GM19328 (cell line): ENCODE measurements around the gene MLLT6.

Experiments used
- ATAC-seq: cut with Tn5 transposase; IDR thresholded peaks from one replicate; pipeline ENCODE4 v1.9.1; 2021; ENCODE audit warnings: mild to moderate bottlenecking, moderate library complexity; ENCODE audit not compliant: unreplicated experiment

Gene MLLT6

GRCh38 chr17:38674749-38675615 lies 30.1 kb upstream of the MLLT6 start, which contains the start of gene EPOP:
Gene EPOP, minus strand, starts transcription at chr17:38674957. Its CDS starts 462 bp downstream, at chr17:38674495.
- peak; percentile 83 for ATAC-seq

- no peak for ATAC-seq
These were observed 28.2 kb upstream of the MLLT6 start for GRCh38 chr17:38676706-38677504.

GRCh38 chr17:38677819-38678218 lies 27.3 kb upstream of the MLLT6 start:
- ATAC-seq: no peak

DNA sequence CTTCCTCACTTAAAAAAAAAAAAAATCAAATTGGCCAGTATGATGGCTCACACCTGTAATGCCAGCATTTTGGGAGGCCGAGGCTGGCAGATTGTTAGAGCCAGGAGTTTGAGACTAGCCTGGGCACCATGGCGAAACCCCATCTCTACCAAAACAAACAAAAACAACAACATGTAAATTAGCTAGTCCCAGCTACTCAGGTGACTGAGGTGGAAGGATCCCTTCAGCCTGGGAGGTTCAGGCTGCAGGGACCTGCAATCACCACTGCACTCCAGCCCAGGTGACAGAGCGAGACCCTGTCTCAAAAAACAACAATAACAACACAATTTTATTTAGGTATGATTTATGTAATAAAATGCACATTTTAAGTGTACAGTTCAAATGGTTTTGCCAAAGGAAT lies 24.0 kb upstream of the MLLT6 start:
- no peak for ATAC-seq

DNA sequence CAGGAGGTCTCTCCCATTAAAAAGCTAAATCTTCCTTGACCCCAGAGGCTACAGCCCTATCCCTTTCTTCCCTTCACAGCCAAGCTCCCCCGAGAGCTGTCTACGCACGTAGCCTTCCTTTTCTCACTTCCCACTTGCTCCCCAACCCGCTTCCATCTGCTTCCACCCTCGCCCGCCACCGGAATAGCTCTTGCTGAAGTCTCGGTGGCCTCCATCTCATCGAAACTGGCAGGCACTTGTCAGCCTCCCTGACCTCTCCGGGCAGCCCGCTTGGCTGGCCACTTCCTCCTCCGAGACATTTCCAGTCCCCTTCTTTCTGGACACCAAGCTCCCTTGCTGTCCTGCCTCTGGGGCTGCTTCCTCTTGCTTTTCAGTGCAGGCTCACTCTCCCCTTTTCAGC lies 19.6 kb upstream of the MLLT6 start:
- no peak for ATAC-seq

GRCh38 chr17:38687286-38687685 lies 17.8 kb upstream of the MLLT6 start:
- no peak for ATAC-seq

- no peak for ATAC-seq
These were observed 14.7 kb upstream of the MLLT6 start for GRCh38 chr17:38690386-38690785.

DNA sequence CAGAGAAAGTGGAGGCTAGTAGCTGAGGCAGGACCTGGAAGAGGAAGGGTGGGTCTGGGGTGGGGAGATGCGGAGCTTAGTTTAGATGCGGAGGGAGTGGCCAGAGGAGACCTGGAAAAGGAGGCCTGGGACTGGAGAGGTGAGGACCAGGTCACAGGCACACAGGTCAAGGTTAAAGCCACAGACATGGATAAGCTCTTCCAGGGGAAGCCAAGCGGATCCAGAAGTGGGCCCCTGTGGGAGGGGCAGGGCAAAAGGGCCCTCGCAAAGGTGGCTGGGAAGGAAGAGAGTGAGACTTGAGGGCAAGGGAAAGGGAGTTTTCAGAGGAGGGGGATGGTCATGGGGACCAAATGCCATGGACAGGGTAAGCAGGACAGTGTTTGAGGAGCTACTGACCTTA lies 13.9 kb upstream of the MLLT6 start:
- no peak for ATAC-seq

GRCh38 chr17:38693700-38694329 lies 11.3 kb upstream of the MLLT6 start:
- ATAC-seq: no peak

DNA sequence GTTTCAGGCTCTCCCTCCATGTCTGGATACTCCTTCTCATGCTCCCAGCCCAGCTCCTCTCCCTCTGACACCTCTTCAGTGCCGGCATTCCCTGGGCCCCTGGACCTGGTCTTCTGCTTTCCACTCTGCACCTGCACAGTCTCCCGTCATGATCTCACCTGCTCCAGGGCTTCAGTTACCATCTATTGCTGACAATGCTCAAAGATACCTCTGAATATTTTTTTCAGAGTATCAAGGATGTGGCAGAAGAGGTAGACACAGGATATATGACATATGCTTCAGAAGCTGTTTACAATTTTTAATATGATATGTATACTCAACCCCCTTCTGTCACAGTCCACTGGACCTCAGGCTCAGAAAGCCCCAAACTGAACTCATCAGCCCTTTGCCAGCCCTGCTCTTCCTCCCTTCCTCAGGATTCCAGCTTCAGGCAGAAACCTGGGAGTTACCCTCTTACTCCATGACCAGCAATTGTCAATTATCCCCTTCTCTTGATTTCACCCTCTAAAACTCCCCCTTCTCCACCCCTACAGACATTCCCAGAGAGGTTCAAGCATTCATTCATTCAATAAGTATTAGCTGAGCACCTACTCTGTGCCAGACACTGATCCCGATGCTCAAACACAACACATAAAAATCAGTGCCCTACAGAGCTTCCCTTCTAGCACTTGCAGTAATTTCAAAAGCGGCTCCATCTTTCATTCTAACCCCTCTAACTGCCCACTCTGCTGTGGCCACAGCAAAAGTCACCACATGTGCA lies 7.8 kb upstream of the MLLT6 start:
- no peak for ATAC-seq

DNA sequence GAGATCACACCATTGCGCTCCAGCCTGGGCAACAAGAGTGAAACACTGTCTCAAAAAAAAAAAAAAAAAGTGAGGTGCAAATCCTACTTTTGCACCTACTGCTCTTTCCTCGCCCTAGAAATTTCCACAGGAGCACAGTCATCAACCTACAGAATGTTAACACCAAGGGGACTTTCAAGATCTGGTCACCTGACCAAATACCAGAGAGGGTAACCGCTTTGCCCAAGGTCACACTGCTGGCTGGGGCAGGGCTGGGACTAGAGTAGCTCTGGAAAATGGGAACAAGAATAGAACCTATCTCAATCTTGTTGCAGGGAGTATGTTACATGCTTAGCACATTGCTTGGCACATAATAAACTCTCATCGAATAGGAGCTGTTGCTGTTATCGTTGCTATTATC lies 6.3 kb upstream of the MLLT6 start:
- no peak for ATAC-seq

- no peak for ATAC-seq
These were observed 3.4 kb upstream of the MLLT6 start for GRCh38 chr17:38701504-38702165.

DNA sequence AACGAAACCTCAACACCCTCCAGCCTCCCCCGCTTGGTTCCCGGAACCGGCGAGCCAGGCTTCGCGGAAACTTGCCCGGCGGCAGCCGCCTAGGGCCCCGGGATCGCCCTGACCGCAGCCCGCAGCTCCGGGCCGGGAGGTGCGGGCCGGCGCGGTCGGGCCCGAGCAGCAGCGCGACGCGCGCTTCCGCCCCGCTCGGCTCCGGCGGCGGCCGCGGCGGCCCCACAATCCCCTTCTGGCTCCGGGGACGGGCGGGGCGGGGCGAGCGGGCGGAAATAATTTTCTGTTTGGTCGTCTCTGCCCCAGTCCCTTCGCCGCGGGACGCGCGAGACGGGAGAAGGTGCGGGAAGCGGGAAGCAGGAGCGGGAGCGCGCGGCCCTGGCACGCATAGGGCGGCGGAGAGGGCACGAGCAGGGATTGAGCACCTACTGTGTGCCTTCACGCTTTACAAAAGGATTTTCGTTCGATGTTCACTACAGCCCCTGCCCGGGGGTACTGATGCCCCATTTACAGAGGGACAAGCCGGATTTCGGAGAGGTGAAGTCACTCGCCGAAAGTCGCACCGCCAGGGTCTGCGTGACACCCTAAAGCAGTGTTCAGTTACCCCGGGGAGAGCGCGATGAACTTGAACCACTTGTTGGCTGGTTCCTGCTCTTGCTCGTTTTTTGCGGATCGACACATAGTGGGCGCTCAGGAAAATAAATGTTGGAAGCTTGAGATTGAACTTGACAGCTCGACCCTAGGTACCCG lies 2.7 kb upstream of the MLLT6 start:
- ATAC-seq: no peak

- no peak for ATAC-seq
These were observed 1.9 kb upstream of the MLLT6 start for GRCh38 chr17:38702916-38703741.

DNA sequence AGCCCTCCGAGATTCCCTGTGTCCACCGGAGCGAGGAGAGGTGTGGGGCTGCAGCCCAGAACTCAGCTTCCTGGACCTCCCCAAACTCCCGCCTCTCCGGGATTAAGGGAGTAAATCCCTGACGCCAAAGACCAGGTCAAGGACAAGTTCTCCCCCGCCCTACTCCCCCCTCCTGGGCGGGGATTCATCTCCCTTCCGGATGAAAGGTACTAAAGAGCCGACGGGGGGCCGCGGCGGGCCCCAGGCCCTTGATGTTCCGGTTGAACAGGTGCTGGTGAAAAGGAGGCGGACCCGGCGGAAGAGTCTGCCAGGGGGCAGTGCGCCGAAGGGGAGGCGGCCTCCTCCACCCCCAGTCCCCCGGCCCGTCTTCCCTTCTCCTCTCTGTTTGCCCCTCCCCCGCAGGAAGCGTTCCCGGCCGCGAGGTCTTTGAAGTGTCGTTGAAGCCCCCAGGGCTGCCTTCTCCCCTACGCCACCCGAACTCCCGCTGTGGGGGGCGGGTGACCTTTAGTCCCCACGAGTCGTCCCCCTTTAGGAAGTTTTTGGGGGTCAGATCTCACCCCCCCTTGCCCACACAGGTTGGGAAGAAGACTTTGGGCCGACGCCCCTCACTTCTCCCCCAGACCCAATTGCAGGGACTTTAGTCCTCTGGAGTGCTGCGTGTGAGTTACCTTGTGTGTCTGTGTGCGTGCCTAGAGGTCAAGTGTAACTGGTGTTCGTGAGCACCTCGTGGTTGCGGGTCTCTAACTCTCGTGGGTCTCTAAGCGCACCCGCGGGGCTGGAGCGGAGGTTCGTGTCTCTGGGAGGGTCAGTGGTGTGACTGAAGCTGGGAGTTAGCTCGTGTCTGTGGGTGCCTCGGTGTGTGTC lies 1.1 kb upstream of the MLLT6 start:
- ATAC-seq: no peak

DNA sequence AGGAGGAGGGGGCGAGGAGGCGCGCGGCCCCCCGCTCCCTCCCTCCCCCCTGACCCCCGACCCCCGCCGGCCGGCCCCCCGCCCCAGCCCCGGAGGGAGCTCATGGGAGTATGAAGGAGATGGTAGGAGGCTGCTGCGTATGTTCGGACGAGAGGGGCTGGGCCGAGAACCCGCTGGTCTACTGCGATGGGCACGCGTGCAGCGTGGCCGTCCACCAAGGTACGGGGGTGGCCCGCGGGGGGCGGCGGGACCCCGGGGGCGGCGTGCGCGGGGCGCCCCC lies 390 bp downstream of the MLLT6 start:
- no peak for ATAC-seq

GRCh38 chr17:38705803-38706504 lies 881 bp downstream of the MLLT6 start:
- no peak for ATAC-seq
